ENCODE results near the gene TBX1. TPM values are rescaled to one million over a fixed set of nuclear protein-coding genes. Genes with fewer than 3 reads are reported as not detected.

Gene TBX1
- total RNA-seq, 2 experiments from 2014 or later, result 0.23 TPM; not detected in 1

GRCh38 chr22:19793661-19794310 is 33.2 kb downstream of the TBX1 start:
- Histone ChIP-seq H2AFZ (ENCODE audit: low read length) (no peak overlapping the region), H3K4me1 (ENCODE audit: insufficient read depth, low read length, poor library complexity, severe bottlenecking) (no peaks in the 10 kb centered on the region), H3K79me2 (ENCODE audit: insufficient read depth, low read depth, low read length) (no peaks in the 10 kb centered on the region), H3K36me3 (ENCODE audit: insufficient read depth, low read length) (peaks cover 32% of the 10 kb centered on the region), H3K9me3 (ENCODE audit: low read length) (no peaks in the 10 kb centered on the region), H3K27ac (ENCODE audit: low read depth, low read length, poor library complexity, severe bottlenecking) (no peak overlapping the region), H4K20me1 (ENCODE audit: insufficient read depth, low read length) (no peaks in the 10 kb centered on the region), H3K4me2 (ENCODE audit: low read length) (no peak overlapping the region), H3K9me2 (ENCODE audit: insufficient read depth, low read length) (no peaks in the 10 kb centered on the region), H3K4me3 (ENCODE audit: low read depth, low read length, poor library complexity, severe bottlenecking) (no peak overlapping the region)
- TF ChIP-seq CTCF (conservative IDR thresholded peaks at IDR 0.05; ENCODE audit: low read length) (no peak), EZH2phosphoT487 (IDR thresholded peaks at IDR 0.05; ENCODE audit: borderline replicate concordance, low read depth, low read length) (no peak)
- no peak for DNase-seq (ENCODE audit: low spot score)
- BruUV-seq (replicated peaks), result no TSS peak
- POLR2A ChIA-PET, result no interaction called here
- intact Hi-C loops (cut with micrococcal nuclease; ENCODE audit: unreplicated experiment), result no loop called here
- CTCF ChIA-PET (ENCODE audit: unreplicated experiment), result no interaction called here

- H2AFZ ChIP-seq (ENCODE audit: low read length), result no peak overlapping the region
- POLR2A ChIA-PET, result no interaction called here
These were observed 35.0 kb downstream of the TBX1 start for GRCh38 chr22:19795617-19796008.

More at GRCh38 chr22:19795617-19796008, 35.0 kb downstream of the TBX1 start:
- peaks cover 23% of the 10 kb centered on the region for H3K36me3 ChIP-seq (ENCODE audit: insufficient read depth, low read length)
- TF ChIP-seq CTCF (conservative IDR thresholded peaks at IDR 0.05; ENCODE audit: low read length) (no peak), EZH2phosphoT487 (IDR thresholded peaks at IDR 0.05; ENCODE audit: borderline replicate concordance, low read depth, low read length) (no peak)
- H3K79me2 ChIP-seq (ENCODE audit: insufficient read depth, low read depth, low read length), result no peaks in the 10 kb centered on the region
- H3K4me2 ChIP-seq (ENCODE audit: low read length), result no peak overlapping the region
- no TSS peak for BruUV-seq (replicated peaks)
- H3K9me3 ChIP-seq (ENCODE audit: low read length), result no peaks in the 10 kb centered on the region
- CTCF ChIA-PET (ENCODE audit: unreplicated experiment), result no interaction called here
- H3K4me3 ChIP-seq (ENCODE audit: low read depth, low read length, poor library complexity, severe bottlenecking), result no peak overlapping the region
- H3K9me2 ChIP-seq (ENCODE audit: insufficient read depth, low read length), result no peaks in the 10 kb centered on the region
- no peaks in the 10 kb centered on the region for H3K4me1 ChIP-seq (ENCODE audit: insufficient read depth, low read length, poor library complexity, severe bottlenecking)
- no peak for DNase-seq (ENCODE audit: low spot score)
- no peak overlapping the region for H3K27ac ChIP-seq (ENCODE audit: low read depth, low read length, poor library complexity, severe bottlenecking)
- intact Hi-C loops (cut with micrococcal nuclease; ENCODE audit: unreplicated experiment), result no loop called here
- no peaks in the 10 kb centered on the region for H4K20me1 ChIP-seq (ENCODE audit: insufficient read depth, low read length)
